Inflammatory macrophage treated with lipopolysaccharide for 4 hours (primary cell): ENCODE data around the gene MPO.
A peak's percentile ranks its signal among the peaks of the same experiment; 100 is the strongest.

Experiments
- DNase-seq: peaks from one replicate; pipeline ENCODE4 v3.0.0-alpha.2; 2020

Gene MPO

DNA sequence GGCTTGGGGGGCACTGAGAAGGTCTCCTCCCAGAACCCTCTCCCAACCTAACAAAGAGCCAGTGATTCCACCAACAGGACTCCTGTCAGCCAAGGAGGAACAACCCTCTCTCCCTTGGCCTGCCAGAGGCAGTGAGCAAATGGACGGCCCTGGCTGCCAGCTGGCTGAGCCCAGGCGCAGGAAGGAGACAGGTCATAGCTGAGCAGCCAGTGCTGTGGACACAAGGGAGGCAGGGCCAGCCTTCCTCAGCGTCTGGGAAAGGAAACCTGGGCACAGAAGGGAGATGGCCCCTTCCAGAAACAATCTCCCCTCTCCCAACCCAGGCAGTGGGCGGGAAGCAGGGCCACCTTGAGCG is 2.1 kb downstream of the MPO start:
- no peak for DNase-seq

DNA sequence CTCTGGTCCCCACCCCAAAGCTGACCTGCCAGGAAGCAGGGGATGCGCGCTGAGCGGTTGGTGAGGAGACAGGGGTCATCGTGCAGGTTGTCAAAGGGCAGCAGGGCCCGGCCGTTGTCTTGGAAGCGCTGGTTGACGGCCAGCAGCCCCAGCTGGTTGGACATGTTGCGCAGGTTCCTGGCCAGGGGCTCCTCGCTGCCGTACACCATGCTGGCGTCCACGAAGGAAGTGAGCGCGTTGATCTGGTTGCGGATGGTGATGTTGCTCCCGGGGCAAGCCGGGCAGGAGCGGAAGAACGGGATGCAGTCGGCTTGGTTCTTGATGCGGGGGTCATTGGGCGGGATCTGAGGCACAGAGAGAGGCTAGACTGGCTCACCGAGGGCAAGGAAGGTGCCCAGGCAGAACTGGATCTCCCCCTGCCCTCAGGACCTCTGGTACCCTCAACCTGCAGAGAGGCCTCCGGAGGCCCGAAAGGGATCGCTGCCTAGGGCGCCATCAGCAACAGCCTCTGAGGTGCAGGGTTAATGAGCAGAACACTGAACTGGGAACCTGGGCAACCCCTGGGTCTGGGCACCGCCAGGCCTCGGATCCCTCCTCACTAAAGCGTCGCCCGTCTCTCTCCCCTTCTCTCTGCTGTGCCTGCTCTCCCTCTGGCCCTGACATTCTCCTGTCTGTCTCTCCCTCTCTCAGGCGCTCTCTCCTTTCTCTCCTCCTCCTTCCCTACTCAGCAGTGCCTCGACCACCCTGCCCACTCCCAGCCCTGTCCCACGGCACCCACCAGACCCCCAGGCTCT is 2.7 kb downstream of the MPO start:
- no peak for DNase-seq

DNA sequence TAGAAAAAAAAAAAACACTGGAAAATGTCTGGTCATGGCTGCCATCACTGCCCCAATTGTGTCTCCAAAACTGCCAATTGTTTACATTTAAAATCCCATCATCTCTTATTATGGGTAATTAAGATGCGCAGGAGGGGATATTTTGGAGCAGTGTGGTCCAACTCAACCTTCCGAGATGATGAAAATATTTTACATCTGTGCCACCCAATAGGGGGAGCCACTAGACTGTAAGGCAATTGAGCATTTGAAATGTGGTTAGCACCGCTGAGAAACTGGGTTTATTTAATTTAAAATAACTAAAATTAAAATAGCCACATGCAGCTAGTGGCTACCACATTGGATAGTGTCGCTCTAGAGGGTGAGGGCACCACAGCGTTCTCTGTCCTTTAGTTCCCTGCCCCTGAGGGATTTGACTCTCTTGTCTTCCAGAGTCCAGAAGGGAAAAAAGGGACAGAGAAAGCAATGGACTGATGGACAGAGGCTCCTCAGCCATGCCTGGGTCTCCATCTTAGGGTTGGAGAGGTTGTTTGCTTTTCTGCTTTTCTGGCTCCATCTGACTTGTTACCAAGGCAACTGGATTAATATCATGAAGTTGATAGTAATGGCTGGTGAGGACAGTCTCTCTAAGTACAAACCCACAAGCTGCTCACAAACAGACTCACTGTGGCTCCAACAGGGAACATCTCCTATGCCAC is 3.5 kb downstream of the MPO start:
- peak; percentile 66 for DNase-seq

DNA sequence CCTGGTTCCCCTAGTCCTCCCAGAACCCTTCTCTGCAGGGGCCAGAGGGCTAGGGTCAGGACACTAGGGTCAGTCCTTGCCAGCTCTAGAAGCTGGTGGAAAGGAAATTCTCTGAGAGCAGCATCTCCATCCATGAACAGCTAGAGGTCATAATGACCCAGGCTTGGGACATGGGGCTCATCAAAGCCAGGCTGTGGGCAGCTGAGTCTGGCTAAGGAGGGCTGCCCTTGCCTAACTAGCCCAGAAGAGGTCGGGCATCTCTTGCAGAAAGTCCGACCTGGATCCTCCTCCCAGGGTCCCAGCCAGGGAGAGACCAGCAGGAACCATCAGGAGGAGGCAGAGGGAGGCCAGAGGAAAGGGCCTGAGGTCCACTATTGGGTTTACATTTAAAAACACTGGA is 4.3 kb downstream of the MPO start:
- DNase-seq: no peak

DNA sequence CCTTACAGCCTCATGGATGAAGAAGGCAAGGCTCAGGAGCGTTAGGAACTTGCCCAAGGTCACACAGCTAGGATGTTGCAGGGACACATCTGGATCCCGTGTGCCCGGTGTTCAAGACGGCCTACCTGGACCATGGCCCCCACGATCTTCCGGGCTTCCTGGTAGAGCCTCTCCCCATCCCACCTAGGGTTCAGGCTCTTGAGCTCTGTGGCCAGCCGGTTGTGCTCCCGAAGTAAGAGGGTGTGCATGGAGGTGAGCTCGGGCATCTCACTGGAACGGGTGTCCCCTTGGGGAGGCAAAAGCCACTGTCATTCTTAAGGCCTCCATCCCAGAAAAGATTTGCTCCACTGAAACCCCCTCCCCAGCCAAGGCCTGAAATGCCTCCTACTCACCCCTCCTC is 5.3 kb downstream of the MPO start:
- DNase-seq: no peak

DNA sequence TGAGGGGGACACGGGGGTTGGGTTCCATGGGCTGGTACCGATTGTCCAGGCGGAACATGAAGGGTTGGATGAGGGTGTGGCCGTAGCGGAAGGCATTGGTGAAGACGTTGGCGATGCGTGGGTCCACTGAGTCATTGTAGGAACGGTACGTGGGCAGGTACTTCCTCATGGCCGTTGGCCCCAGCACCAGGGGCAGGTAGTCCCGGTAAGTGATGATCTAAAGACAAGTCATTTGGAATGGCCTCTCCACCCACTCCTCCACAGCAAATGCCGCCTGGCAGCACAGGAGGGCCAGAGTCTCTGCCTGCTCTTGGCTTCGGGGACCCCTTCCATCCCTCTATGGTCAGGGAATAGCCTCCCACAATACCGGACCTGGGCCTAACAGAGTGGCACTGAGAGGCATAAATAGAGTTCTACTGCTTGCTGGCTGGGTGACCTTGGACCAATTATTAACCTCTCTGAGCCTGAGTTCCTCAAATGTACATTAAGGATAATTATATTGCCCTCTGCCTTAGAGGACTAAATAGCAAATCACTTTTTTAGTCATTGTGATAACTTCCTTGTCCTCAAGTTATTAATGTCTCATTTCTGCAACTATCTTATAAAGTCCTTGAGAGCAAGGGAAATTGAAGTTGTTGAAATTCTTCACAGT is 7.2 kb downstream of the MPO start:
- peak; percentile 40 for DNase-seq

DNA sequence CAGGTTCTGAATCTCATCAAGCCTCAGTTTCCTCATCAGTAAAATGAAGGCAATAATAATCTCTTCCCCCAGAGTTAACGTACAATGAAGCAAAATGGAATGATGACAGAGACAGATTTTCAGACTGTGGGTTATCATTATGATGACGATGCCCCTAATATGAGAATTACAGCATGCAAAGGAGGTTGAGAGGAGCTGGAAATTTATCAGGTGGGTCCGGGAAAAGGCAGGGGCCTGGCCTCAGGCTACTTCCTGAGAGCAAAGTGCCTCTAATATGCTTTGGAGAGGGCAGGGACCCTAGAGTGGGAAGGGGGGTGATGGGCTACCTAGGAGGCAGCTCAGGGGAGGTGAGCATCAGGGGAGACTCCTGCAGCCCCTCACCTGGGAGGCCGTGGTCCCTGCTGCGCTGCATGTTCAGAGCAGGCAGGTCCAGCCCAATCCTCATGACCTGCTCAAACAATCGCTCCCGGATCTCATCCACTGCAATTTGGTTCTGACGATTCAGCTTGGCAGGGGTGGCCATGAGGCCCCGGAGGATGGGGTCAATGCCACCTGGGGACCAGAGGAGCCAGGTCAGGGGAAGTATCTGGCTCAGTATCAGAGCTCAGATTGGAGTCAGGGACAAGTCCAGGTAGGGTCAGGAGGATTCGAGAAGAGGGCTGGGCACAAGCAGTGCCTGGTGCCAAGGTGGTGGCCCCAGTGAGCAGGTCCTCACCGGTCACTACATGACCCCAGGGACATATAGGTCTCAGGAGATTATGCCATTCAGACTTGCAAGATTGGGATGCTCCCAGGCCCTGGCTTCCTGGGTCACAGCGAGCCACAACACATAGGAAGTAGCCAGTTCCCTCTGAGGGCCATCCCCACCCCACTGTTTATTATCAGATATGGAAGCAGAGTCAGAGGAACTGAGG is 8.1 kb downstream of the MPO start:
- DNase-seq: peak; percentile 8

DNA sequence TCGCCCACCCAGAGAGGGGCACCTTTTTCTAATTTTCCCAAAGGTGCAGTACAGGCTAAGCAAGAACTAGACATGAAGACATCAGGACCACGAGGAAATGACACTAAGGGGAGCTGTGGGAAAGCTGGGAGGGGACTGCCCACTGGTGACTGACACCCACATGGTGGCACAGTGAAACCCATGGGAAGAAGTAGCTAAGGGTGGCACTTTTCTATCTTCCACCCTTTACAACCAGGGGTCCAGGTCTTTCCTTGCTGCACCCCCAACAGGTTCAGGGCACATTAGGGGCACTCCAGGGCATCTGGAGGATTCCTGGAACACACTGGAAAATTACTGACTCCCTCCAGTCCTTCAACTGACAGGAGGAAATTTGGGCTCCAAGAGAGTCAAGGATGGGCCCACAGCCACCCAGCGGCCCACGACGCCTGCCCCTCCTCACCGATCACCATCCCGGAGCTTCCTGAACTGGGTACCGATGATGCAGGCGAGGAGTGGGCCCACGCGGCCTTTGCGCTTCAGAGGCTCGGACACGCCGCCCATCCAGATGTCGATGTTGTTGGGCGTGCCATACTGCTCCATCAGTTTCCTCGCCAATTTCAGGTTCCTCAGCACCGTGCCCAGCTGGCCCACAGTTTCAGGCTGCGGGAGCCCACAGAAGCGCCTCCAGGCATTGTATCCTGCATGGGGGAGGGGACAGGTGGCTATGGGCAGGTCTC is 9.4 kb downstream of the MPO start:
- DNase-seq: peak; percentile 35

DNA sequence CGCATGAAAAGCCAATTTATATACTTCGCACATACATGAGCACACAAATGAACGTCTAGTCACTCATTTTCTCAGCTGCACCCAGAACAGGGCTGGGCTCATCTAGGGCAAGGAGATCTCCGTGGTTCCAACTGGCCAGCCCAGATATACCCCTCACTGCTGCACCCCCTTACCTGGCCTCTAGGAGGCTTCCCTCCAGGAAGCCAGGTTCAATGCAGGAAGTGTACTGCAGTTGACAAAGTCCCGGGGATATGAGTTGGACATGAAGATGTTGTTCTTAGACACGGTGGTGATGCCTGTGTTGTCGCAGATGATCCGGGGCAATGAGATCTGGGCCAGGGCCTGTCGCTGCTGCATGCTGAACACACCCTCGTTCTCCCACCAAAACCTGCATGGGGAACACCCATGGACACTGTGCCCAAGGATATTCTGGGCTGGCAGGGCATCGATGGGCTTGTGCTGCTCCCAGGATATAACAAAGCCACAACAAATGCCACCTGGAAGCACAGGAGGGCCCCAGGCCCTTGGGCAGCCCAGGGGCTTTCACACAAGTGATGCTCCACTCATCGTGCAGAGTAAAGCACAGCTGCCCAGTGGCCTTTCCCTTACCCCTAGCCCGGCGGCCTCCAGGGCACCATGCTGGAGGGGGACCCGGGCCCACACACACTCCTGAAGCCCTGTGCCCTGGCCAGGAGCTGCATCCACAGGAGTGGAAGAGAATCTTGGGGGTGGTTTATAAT is 10.1 kb downstream of the MPO start:
- no peak for DNase-seq

DNA sequence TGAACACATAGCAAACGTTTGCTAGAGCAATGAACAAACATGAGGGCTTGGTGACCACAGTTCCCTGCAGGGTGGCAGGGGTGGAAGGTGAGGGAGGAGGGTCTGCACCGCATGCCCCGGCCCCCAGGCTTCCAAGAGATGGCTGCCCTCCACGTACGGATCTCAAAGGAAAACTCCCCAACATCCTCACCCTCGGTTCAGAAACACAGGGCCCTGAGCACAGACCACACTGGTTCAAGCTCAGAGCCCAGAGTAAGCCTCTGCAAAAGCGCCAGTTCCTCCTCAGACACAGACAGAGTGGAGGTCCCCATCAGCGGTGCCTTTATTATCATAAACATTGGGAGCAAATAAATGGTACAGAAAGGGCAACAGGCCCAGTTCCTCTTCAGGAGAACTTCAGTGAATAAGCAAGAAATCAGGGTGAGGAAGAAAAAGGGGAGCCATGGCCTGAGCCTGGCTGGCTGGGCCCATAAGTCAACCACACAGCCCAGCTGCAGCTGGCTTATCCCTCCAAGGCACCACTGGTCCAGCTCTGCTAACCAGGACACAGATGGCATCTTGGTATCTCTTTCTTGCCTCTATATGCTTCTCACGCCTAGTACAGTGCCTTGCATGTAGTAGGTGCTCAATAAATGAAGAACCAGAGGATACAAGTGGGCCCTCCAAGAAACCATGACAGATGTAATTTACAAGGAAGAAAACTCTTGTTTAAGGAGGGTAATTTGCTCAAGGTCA is 11.0 kb downstream of the MPO start:
- no peak for DNase-seq

DNA sequence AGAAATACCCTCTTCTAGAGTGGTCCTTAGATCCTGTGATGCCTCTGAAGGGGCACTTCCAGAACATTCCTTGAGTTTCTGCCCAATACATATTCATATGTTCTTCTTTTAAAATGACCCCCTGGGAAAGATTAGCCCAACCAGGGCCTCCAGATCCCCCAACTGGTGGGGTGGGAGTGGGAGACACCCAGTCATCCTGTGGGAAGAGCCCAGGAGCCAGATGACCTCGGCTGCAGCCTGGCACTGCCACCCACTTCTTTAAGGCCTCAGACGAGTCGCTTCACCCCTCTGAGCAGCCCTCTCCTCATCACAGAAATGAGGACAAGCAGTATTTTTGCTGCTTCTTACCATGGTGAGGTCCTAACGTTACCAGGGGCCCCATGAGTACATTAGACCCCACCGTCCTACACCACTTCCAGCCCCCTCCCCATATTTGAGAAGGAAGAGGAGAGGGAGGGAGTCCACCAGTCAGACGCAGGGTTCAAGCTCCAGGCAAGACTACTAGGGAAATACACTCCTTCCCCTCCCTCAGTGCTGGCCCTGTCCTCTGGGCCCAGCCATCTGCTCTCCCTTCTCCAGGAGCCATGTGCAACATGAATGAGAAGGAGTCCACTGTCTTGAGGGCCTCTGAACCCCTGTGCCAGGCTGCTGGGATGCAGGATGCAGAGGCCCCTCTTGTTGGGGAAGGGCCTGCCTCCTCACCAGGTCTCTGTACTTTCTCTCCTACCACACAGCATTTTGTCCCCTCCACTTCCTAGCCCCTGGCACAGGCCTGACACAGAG is 11.8 kb downstream of the MPO start:
- DNase-seq: no peak

DNA sequence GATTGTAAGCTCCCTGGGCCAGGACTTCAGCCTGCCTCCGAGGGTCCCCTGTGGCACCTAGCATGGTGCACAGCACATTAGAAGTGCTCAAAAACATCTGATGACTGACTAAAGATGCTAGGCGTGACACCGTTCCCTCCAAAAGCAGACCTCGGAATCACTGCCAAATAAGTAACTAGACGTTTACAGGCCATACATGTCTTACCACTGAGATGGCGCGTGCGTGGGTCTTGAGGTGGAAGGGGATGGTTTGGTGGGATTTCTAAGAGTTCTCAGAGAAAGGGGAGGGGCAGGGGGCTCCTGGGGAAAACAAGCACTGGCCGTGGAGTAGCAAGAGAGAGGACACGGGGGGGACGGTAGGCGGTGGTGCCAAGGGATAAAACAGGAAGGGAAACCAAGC is 12.4 kb downstream of the MPO start:
- DNase-seq: no peak

DNA sequence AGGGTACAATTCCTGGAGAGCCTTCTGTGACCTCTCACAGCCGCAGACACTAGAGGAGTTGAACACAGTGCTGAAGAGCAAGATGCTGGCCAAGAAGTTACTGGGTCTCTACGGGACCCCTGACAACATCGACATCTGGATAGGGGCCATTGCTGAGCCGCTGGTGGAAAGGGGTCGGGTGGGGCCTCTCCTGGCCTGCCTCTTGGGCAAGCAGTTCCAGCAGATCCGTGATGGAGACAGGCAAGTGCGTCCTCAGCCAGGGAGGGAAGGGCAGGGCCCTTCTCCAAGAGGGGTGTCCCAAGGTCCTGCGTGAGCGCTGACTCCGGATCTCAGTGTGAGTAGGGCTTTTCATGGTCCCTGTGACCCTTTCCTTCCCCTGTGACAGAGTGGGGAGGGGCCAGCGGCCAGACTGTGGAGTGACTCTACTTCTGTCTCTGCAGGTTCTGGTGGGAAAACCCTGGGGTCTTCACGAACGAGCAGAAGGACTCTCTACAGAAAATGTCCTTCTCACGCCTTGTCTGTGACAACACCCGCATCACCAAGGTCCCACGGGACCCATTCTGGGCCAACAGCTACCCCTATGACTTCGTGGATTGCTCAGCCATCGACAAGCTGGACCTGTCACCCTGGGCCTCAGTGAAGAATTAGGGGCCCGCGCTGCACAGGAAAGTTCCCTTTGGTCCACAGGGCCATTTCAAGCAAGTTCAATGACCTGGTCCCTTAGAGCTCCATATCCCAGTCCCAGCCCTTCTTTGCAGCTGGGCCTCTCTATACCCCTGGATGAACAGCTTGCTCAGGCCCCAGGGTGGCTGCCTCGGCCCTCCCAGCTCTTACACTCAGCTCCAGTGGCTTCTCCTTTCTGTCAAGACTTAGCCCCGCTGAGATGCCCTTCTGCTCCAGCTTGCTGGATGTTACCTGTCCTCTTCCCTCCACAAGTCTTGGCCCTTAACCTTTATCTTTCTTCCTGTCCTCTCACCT is 13.1 kb downstream of the MPO start:
- DNase-seq: no peak

DNA sequence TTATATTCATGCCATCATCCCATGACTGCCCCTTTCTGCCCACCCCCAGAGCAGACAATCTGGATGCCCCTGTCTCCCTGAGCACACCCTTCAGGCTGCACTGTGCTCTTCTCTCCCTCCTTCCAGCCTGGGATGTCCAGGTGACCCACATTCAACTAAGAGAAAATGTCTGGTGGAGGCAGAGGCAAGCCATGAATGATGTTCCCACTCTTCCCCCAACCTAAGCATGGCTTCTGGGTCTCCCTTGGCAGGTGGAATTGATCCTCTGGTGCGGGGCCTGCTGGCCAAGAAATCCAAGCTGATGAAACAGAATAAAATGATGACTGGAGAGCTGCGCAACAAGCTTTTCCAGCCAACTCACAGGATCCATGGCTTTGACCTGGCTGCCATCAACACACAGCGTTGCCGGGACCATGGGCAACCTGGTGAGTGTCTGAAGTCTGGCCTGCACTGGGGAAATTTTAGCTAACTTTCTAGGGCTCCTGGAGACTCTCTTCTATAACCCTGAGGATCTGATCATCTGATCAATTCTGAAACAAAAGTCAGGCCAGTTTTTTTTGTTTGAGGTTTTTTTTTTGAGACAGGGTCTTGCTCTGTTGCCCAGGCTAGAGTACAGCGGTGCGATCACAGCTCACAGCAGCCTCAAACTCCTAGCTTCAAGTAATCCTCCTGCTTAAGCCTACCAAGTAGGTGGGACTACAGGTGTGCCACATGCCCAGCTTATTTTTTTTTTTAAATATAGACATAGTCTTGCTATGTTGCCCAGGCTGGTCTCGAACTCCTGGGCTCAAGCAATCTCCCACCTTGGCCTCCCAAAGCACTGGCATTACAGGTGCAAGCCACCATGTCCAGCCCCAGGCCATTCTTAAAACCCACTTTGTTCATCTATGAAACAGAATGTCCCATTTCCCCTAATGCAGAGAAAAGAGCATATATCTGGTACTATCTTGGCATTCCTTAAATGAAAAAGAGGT is 14.5 kb downstream of the MPO start:
- DNase-seq: no peak

DNA sequence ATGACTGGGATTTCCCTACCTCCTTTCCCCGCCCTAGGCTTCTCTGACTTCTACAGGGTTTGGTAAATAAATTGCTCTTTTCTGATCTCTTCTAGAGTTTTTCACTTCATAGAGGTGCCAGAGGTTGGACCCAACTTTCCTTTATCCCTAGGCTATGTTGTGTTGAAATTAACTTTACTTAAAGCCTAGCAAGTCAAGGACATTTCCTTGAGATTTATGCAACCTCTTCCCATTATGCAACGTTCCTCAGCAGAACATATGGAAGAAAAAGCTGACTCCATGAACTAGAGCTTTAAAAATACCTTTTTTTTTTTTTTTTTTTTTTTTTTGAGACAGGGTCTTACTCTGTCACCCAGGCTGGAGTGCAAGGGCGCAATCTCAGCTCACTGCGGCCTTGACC is 15.5 kb downstream of the MPO start:
- DNase-seq: peak; percentile 43

DNA sequence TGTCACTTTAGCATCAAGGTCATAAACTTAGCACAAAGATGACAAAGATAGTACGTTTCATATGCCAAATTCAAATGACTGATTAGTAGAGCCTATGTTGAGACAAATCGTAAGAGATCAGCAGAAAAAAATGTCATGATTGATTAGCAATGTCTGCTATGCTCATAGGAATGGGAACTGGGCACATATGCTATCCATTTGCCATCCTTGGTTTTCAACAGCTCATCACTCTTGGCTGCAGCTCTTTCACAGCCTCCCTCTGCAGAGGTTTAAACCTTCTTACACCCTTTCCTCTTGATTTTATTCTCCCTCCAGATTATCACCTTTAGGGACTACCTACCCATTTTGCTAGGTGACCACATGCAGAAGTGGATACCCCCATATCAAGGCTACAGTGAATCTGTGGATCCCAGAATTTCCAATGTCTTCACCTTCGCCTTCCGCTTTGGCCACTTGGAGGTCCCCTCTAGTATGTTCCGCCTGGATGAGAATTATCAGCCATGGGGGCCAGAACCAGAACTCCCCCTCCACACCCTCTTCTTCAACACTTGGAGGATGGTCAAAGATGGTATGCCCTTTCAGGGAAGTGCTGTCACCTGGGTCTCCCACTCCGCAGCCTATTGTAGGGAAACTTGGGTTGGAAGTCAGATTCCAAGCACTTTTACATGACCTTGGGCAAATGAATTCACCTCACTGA is 16.2 kb downstream of the MPO start:
- DNase-seq: no peak

DNA sequence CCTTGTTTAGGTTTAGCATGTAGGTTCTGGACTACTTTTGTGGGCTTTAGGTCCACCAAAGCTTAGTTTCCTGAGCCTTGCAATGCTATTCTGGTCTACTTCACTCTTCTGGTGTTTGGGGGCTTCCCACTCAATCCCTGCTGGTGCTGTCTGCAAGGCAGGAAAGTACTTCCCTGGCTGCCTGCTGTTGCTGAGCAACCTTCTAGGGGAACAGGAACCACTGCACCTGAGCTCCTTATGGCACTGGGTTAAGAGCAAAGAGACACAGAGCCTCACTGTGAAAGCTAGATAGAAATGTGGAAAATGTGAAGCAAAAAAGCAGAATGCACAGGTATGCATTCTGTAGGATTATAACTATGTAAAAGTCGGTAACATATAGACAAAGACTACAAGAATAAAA is 17.0 kb downstream of the MPO start:
- DNase-seq: no peak
